Activated CD4-positive, alpha-beta T cell treated with anti-CD3 and anti-CD28 coated beads for 4 hours (primary cell): ENCODE results near the gene MORC3.
"Not testable (repeated sequence)": the region's sequence is repeated elsewhere in the genome, so short reads cannot be mapped to it uniquely, and the experiment has no call there.

Source experiments
- DNase-seq, 2 donors: peaks; one replicate each; pipeline ENCODE4 v3.0.0-alpha.2; 2020

MORC3 gene

GRCh38 chr21:36319767-36320420 lies at the start of gene MORC3:
Gene MORC3, plus strand, starts transcription at chr21:36320197. Its CDS starts 68 bp downstream, at chr21:36320265.
- peak; percentile 98 for DNase-seq

DNA sequence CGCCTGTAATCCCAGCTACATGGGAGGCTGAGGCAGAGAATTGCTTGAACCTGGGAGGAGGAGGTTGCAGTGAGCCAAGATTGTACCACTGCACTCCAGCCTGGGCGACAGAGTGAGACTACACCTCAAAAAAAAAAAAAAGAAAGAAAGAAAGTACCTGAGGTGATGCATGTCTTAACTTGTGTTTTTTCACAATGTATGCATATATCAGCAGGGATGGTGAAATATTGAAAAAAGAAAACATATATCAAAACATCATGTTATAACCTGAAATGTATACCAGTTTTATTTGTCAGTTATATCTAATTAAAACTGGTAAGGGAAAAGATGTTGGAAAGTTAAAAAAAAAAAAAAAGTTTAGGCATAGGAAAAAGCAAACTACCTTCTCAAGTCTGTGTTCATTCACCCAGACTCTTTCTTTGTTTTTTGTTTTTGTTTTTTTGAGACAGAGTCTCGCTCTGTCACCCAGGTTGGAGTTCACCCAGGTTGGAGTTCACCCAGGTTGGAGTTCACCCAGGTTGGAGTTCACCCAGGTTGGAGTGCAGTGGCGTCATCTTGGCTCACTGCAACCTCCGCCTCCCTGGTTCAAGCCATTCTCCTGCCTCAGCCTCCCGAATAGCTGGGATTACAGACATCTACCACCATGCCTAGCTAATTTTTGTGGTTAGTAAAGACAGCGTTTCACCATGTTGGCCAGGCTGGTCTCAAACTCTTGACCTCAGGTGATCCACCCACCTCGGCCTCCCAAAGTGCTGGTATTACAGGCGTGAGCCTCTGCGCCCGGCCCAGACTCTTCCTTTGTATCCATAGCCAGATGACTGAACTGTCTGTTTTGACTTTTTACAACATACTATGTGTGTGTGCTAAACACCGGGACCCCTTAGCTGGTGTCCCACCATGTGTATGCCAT lies 49.0 kb upstream of the MORC3 start:
- DNase-seq, result not testable (repeated sequence)

DNA sequence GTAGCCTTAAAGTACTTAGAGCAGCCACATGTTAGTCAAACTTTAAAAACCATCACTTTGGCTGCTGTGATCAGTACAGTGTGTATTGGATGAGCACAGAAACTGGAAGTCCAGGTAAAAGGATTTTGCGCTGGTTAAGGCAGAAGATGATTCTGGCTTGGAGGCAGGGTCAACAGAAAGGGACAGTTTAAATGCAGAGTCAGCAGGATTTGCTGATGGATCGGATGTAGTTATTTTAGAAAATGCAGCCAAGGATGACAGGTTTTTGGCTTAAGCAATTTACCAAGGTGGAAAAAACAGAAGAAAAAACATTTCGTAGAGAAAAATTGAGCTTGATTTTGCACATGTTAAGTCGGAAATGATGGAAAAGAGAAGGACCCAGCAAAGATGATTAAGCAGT lies 45.9 kb upstream of the MORC3 start:
- DNase-seq, result no peak

DNA sequence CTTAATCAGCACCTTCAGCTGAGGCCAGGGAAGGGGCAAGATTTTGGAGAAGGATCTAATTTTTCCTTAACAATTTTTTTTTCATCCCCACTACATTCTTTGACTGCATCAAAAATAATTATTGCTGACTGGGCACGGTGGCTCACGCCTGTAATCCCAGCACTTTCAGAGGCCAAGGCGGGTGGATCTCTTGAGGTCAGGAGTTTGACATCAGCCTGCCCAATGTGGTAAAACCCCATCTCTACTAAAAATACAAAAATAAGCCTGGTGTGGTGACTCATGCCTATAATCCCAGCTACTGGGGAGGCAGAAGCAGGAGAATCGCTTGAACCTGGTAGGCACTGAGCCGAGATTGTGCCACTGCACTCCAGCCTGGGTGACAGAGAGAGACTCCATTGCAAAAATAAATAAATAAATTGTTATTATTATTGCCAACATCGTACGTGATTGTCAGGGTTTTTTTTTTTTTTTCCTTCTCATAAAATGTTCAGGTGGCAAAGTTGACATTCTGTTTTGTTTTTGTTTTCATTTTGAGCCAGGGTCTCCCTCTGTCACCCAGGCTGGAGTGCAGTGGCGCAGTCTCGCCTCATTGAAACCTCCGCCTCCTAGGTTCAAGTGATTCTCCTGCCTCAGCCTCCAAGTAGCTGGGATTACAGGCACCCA lies 37.3 kb upstream of the MORC3 start:
- no peak for DNase-seq

DNA sequence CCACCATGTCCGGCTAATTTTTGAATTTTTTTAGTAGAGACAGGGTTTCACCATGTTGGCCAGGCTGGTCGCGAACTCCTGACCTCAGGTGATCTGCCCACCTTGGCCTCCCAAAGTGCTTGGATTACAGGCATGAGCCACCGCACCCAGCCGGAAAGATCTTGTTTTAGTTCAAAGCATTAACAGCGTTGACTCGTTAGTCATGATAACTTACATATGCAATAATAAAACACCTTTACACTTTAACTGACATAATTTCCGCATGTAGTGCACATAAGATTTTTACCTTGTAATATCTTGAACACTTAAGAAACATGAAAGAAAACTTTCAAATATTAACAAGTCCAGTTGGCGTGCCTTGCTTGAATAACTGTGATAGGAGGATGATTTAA lies 36.8 kb upstream of the MORC3 start:
- DNase-seq, result not testable (repeated sequence)

DNA sequence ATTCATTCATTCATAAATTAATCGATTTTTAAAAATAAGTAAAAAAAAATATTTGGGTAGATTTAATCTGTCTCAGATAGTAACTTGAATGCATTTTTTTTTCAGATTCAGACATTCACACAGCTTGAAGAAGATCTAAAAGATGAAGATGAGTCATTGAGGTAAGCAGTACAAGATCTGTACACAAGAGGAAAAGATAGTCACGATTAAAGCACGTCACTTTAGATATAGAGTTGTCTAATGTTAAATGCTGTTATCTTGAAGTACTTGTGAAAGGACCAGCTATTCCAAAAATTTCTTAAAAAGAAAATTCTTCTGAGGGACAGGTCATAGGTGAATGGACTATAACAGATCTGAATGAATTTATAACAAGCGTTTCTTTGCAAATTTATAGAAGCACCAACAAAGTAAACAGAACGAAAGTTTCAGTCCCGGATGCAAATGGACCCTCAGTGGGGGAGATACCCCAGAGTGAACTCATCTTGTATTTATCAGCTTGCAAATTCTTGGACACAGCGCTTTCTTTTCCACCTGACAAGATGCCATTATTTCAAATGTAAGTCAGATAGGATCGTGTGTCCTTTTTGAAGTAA lies 31.2 kb upstream of the MORC3 start:
- DNase-seq, result no peak

GRCh38 chr21:36291509-36291908 lies 28.5 kb upstream of the MORC3 start:
- no peak for DNase-seq

DNA sequence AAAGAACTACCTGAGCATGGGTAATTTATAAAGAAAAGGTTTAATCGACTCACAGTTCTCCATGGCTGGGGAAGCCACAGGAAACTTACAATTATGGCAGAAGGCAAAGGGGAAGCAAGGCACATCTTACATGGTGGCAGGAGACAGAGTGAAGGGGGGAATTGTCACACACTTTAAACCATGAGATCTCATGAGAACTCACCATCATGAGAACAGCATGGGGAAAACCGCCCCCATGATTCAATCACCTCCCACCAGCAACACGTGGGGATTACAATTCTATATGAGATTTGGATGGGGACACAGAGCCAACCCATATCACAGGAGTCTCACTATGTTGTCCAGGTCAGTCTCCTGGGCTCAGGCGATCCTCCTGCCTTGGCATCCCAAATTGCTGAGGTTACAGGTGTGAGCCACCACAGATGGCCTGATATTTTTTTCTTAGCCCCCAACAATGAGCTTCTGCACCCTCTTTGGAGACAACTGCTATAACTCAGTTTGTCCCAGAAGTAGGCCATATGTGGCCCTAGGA lies 22.5 kb upstream of the MORC3 start:
- no peak for DNase-seq

- peak; percentile 61 to 64 for DNase-seq
Observed at GRCh38 chr21:36297938-36298572, 21.9 kb upstream of the MORC3 start.

DNA sequence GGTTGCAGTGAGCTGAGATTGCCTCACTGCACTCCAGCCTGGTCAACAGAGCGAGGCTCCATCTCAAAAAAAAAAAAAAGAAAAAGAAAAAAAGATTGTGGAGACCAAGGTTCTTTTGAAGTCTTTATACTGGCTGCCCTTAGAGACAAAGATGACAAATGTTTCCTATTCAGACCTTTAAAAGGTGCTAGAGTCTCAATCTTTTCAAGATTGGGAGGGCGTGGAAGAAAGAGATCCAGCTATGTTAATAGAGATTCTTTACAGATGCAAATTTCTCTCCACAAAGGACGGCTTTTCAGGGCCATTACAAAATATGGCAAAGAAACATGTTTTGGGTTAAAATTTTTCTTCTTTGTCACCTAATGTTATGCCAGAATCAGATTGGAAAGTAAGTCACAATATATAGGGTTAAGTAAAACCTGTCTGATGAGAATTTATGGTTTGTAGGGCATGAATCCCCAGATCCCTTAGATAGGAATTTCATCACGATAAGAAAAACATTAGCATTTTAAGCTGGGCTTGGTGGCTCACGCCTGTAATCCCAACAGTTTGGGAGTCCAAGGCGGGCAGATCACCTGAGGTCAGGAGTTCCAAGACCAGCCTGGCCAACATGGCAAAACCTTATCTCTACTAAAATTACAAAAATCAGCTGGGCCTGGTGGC lies 13.0 kb upstream of the MORC3 start:
- no peak for DNase-seq

GRCh38 chr21:36310016-36310415 lies 10.0 kb upstream of the MORC3 start:
- DNase-seq, result peak in 1 of 2 donors; percentile 3

GRCh38 chr21:36313446-36313845 lies 6.6 kb upstream of the MORC3 start:
- DNase-seq, result not testable (repeated sequence)

DNA sequence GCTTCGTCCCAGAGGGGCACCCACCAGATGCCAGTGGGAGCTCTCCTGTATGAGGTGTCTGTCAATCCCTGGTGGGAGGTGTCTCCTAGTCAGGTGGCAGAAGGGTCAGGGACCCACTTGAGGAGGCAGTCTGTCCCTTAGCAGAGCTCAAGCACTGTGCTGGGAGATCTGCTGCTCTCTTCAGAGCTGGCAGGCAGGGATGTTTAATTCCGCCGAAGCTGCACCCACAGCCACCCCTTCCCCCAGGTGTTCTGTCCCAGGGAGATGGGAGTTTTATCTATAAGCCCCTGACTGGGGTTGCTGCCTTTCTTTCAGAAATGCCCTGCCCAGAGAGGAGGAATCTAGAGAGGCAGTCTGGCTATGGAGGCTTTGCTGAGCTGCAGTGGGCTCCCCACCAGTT lies 4.0 kb upstream of the MORC3 start:
- DNase-seq, result not testable (repeated sequence)

DNA sequence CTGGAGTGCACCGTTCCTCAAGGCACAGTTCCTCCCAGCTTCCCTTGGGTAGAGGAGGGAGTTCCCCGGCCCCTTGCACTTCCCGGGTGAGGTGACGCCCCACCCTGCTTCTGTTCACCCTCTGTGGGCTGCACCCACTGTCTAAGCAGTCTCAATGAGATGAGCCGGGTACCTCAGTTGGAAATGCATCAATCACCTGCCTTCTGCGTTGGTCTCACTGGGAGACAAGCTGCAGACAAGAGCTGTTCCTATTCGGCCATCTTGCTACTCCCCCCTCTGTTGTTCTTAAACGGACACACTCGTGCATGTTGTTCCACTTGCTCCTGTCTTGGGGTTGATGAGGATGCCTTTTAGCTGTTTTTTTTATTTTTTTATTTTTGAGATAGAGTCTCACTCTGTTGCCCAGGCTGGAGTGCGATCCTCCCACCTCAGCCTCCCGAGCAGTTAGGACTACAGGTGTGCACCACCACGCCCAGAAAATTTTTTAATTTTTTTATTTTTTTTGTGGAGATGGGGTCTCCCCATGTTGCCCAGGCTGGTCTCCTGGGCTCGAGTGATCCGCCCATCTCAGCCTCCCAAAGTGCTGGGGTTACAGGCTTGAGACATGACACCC lies 3.0 kb upstream of the MORC3 start:
- no peak for DNase-seq

DNA sequence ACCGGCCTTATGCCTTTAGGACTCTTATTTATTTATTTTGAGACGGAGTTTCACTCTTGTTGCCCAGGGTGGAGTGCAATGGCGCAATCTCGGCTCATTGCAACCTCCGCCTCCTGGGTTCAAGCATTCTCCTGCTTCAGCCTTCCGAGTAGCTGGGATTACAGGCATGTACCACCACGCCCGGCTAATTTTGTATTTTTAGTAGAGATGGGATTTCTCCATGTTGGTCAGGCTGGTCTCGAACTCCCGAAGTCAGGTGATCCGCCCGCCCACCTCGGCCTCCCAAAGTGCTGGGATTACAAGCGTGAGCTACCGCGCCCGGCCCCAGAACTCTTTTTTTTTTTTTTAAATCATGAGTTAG lies 611 bp upstream of the MORC3 start:
- DNase-seq, result not testable (repeated sequence)

GRCh38 chr21:36320421-36321324 lies 676 bp downstream of the MORC3 start:
- no peak for DNase-seq

DNA sequence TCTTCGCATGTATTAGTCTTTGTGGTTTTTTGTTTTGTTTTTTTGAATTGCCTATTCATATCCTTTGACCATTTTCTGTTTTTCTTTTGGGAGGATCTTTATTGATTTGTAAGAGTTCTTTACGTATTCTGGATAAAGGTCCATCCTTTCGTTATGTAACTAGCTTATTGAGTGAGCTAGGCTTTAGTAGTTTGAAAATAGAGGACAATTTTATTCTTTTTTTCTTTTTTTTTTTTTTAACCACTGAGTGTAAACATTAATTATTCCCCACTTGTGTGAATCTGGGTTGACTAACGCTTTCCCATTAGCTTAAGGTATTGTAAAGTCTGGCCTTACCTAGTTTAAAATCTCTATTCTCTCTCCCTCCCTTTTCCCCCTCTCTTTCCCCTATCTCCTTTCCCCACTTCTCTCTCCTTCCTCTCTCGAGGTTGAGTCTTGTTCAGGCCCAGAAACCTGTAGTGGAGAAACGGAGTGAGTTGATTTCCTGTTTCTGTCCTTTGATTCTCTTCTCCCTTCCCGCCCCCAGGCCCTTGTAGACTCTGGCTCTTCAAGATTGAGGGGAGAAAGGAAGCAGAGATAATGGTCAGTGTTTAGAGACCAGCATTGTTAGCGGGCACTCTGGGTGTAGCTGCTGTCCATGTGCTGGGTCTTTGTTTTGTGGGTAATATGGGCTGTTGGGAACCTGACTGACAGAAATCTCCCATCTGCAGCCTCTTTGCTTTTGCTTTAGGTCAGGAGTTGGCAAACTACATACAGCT lies 1.5 kb downstream of the MORC3 start:
- peak in 1 of 2 donors; percentile 9 for DNase-seq

DNA sequence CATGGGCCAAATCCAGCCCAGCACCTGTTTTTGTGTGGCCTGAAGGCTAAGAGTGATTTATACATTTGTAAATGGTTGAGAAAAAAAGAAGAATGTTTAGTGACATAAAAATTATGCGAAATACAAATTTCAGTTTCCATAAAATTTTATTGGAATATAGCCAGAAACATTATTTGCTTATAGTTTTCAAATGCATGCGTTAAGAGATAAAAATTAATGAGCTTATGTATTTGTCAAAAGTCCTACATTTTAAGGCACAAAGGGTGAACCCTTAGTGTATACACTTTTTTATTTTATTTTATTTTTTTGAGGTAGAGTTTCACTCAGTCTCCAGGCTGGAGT lies 2.1 kb downstream of the MORC3 start:
- no peak for DNase-seq

DNA sequence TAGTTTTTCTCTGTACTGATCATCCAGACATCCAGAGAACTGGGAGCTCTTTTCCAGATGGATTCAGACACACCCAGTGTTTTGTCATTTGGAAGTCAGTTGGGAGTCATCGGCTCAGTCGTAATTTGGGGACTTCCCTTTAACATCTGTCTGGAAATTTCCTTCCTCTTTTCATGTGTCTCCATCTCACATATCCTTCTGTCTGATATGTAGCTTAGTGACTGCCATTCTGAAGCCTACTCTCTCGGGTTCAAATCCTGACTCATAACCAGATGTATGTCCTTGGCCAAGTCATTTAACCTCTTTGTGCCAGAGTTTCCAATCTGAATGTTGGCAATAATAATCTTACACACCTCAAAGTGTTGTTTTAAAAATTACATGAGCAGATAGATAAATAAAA lies 3.0 kb downstream of the MORC3 start:
- DNase-seq, result no peak
